GM18867 (cell line): ENCODE results near the gene OR1M1.
"Not testable (repeated sequence)": the region's sequence is repeated elsewhere in the genome, so short reads cannot be mapped to it uniquely, and the experiment has no call there.

Source experiments
- ATAC-seq: cut with Tn5 transposase; IDR thresholded peaks from one replicate; pipeline ENCODE4 v1.9.1; 2021; ENCODE audit warnings: mild to moderate bottlenecking, moderate library complexity; ENCODE audit not compliant: unreplicated experiment

The OR1M1 gene

GRCh38 chr19:9086761-9087160 lies at the start of gene OR1M1:
OR1M1 (plus strand) TSS chr19:9087061; CDS start chr19:9093245, 6,184 bp downstream.
- no peak for ATAC-seq

GRCh38 chr19:9037400-9038062 lies 49.3 kb upstream of the OR1M1 start:
- ATAC-seq = no peak

GRCh38 chr19:9039728-9040127 lies 47.1 kb upstream of the OR1M1 start:
- no peak for ATAC-seq

GRCh38 chr19:9040131-9040530 lies 46.7 kb upstream of the OR1M1 start:
- ATAC-seq = no peak

GRCh38 chr19:9041023-9041422 lies 45.8 kb upstream of the OR1M1 start:
- no peak for ATAC-seq

- ATAC-seq = no peak
Observed at GRCh38 chr19:9043524-9043923, 43.3 kb upstream of the OR1M1 start.

- no peak for ATAC-seq
Observed at GRCh38 chr19:9044449-9044848, 42.4 kb upstream of the OR1M1 start.

- no peak for ATAC-seq
Observed at GRCh38 chr19:9046694-9047093, 40.2 kb upstream of the OR1M1 start.

- ATAC-seq = no peak
Observed at GRCh38 chr19:9052894-9053293, 34.0 kb upstream of the OR1M1 start.

- ATAC-seq = not testable (repeated sequence)
Observed at GRCh38 chr19:9053674-9054073, 33.2 kb upstream of the OR1M1 start.

- no peak for ATAC-seq
Observed at GRCh38 chr19:9054207-9054606, 32.7 kb upstream of the OR1M1 start.

- no peak for ATAC-seq
Observed at GRCh38 chr19:9054765-9055164, 32.1 kb upstream of the OR1M1 start.

- ATAC-seq = not testable (repeated sequence)
Observed at GRCh38 chr19:9056131-9056530, 30.7 kb upstream of the OR1M1 start.

- no peak for ATAC-seq
Observed at GRCh38 chr19:9057505-9058258, 29.2 kb upstream of the OR1M1 start.

GRCh38 chr19:9058905-9059667 lies 27.8 kb upstream of the OR1M1 start:
- ATAC-seq = no peak

GRCh38 chr19:9060564-9061340 lies 26.1 kb upstream of the OR1M1 start:
- no peak for ATAC-seq

- ATAC-seq = no peak
Observed at GRCh38 chr19:9061879-9062278, 25.0 kb upstream of the OR1M1 start.

- ATAC-seq = no peak
Observed at GRCh38 chr19:9065457-9066014, 21.3 kb upstream of the OR1M1 start.

- no peak for ATAC-seq
Observed at GRCh38 chr19:9070066-9070465, 16.8 kb upstream of the OR1M1 start.

- not testable (repeated sequence) for ATAC-seq
Observed at GRCh38 chr19:9071720-9072119, 15.1 kb upstream of the OR1M1 start.

- ATAC-seq = no peak
Observed at GRCh38 chr19:9073806-9074205, 13.1 kb upstream of the OR1M1 start.
